Heart left ventricle (tissue), 16 donors: ENCODE results near the gene TPST2. TPM values are rescaled to one million over a fixed set of nuclear protein-coding genes. Genes with fewer than 3 reads are reported as not detected.

ENCODE experiments used
- ATAC-seq, 4 donors: fragments of 200-7000 bp; cut with Tn5 transposase; one replicate each; pipeline ENCODE4 v1.9.1; 2020 to 2022; ENCODE audit warnings: moderate library complexity in 4 of 4, mild to moderate bottlenecking in 3 of 4, moderate number of reproducible peaks in 1 of 4
- DNase-seq, 5 donors: peaks; one replicate each; pipeline ENCODE4 v3.0.0-alpha.2; 2020
- H3K27ac ChIP-seq, 12 donors: fragments of 200-600 bp; sonication (generic) in 4 of 12; one replicate each; pipeline versions ENCODE4 v1.5.0 to v1.8.0; 2016 to 2022; ENCODE audit warnings: mild to moderate bottlenecking in 2 of 12
- H3K27me3 ChIP-seq, 9 donors: fragments of 200-600 bp; sonication (generic) in 2 of 9; one replicate each; pipeline versions ENCODE4 v1.5.1 to v1.8.0; 2016 to 2022; ENCODE audit warnings: mild to moderate bottlenecking in 3 of 9
- H3K36me3 ChIP-seq, 9 donors: fragments of 200-600 bp; sonication (generic) in 2 of 9; one replicate each; pipeline versions ENCODE4 v1.5.0 to v1.8.0; 2018 to 2022; ENCODE audit warnings: mild to moderate bottlenecking in 2 of 9
- H3K4me1 ChIP-seq, 12 donors: fragments of 200-600 bp; sonication (generic) in 4 of 12; one replicate each; pipeline versions ENCODE4 v1.5.0 to v1.8.0; 2016 to 2022; ENCODE audit warnings: mild to moderate bottlenecking in 3 of 12
- H3K4me3 ChIP-seq, 12 donors: fragments of 200-600 bp; sonication (generic) in 4 of 12; one replicate each; pipeline versions ENCODE4 v1.5.0 to v1.8.0; 2017 to 2022; ENCODE audit warnings: mild to moderate bottlenecking in 9 of 12, moderate library complexity in 4 of 12
- H3K9me3 ChIP-seq, 12 donors: fragments of 200-600 bp; sonication (generic) in 4 of 12; one replicate each; pipeline versions ENCODE4 v1.5.0 to v1.8.0; 2016 to 2022; ENCODE audit warnings: mild to moderate bottlenecking in 1 of 12
- POLR2A ChIP-seq, 2 donors: fragments of 450-650 bp; IDR thresholded peaks; one replicate each; pipeline ENCODE4 v1.6.1; 2017; ENCODE audit warnings: antibody characterized with exemption in 2 of 2, mild to moderate bottlenecking in 2 of 2, moderate library complexity in 2 of 2
- WGBS, 4 donors: extraction: QIAGEN DNeasy Blood & Tissue Kit in 2 of 4; methylation state at CpG; one replicate each; pipeline versions ENCODE4 v1.1.5 to v1.1.7; 2013 to 2018; 5-methylcytosine and 5-hydroxymethylcytosine counted together
- intact Hi-C, 10 donors: fragments of 100-400 bp; cut with DNase I; formaldehyde crosslinking; loops; one replicate each; pipeline versions ENCODE4 v1.11.1 to v1.14.2; 2022
- polyA plus RNA-seq, 2 donors: library from polyadenylated mRNA; stranded (reverse); fragments of 200-250 nt; gene quantifications; one replicate each; pipeline ENCODE4 v1.2.3, GENCODE V29; 2013
- total RNA-seq, 9 donors: library from RNA; depleted of rRNA in 2 of 9; stranded (reverse); fragments of >200 nt in 2 of 9; fragmentation: NEBNext Ultra II Directional in 3 of 9; extraction: Animal tissue kit (Norgen Biotek cat#: 25700) in 3 of 9; gene quantifications; one replicate each; pipeline versions ENCODE4 v1.1.0 to v1.2.4, GENCODE V29; 2016 to 2023
- TF ChIP-seq, protein P1 (sequence below), 12 donors: fragments of 200-600 bp; sonication (generic) in 4 of 12; IDR thresholded peaks; one replicate each; pipeline versions ENCODE4 v1.5.0 to v1.8.0; 2018 to 2022; ENCODE audit warnings: antibody characterized with exemption in 12 of 12, mild to moderate bottlenecking in 5 of 12
- donor health status: ischemic (EF 13 %, LVEDD 7.1; RV severe dilation, severe dysfunction).
- donor health status: healthy with polysubstance abuse.
- donor health status: DM: no; HTN: yes; CAD: no.
- donor health status: DM: no; HTN: no; CAD: no.
- donor health status: ischemic (EF 25% LVEDD 6.9; RV normal size, moderate dysfunction).
- donor health status: ischemic (EF 25% LVEDD 5.7; RV mildly dilated, moderate dysfunction).
- donor health status: healthy.
- donor health status: DM: yes; HTN: yes; CAD: no.
- donor health status: ischemic (EF 35%, LVEDD 5.7; RV mildly dilated, moderate dysfunction).
- donor health status: nonischemic (EF 11% LVEDD 7.7; RV severe dilation, severe dysfunction).
- donor health status: DM: yes; HTN: yes; CAD: no.
- donor health status: PGD.
- donor health status: ischemic (EF 29% LVEDD 5.4; RV normal size, mild dysfunction).
- donor health status: nonischemic (EF 23%, LVEDD 6.1; RV moderate dilation, normal function).

Gene TPST2
- total and polyA plus RNA-seq, 11 donors = 12.1 to 103 (median 25.2) TPM

- Histone ChIP-seq H3K9me3 (no peaks in the 10 kb centered on the region), H3K4me1 (peaks cover 0 to 77% (median 34%) of the 10 kb centered on the region in 12 donors), H3K4me3 (no peak overlapping the region), H3K27ac (peak overlapping the region in 7 of 12 donors; percentile 19 to 75 (median 45)), H3K27me3 (no peaks in the 10 kb centered on the region), H3K36me3 (peaks cover 0 to 4% (median 0%) of the 10 kb centered on the region in 9 donors)
- DNase-seq = no peak
- intact Hi-C loops = loop anchor here in 1 of 10 donors (5.0 kb wide), 1 partner anchor 53 kb away; no protein-coding TSS in a partner anchor
- no peak for ATAC-seq
- no peak for TF ChIP-seq POLR2A (IDR thresholded peaks at IDR 0.05)
- TF ChIP-seq, protein P1, sequence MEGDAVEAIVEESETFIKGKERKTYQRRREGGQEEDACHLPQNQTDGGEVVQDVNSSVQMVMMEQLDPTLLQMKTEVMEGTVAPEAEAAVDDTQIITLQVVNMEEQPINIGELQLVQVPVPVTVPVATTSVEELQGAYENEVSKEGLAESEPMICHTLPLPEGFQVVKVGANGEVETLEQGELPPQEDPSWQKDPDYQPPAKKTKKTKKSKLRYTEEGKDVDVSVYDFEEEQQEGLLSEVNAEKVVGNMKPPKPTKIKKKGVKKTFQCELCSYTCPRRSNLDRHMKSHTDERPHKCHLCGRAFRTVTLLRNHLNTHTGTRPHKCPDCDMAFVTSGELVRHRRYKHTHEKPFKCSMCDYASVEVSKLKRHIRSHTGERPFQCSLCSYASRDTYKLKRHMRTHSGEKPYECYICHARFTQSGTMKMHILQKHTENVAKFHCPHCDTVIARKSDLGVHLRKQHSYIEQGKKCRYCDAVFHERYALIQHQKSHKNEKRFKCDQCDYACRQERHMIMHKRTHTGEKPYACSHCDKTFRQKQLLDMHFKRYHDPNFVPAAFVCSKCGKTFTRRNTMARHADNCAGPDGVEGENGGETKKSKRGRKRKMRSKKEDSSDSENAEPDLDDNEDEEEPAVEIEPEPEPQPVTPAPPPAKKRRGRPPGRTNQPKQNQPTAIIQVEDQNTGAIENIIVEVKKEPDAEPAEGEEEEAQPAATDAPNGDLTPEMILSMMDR (IDR thresholded peaks at IDR 0.05) = no peak
- 71 to 84% (median 82%) methylated on average over 6 of the region's 6 CpGs for WGBS, 4 donors
These were observed 35.0 kb downstream of the TPST2 start for GRCh38 chr22:26554956-26555355.

DNA sequence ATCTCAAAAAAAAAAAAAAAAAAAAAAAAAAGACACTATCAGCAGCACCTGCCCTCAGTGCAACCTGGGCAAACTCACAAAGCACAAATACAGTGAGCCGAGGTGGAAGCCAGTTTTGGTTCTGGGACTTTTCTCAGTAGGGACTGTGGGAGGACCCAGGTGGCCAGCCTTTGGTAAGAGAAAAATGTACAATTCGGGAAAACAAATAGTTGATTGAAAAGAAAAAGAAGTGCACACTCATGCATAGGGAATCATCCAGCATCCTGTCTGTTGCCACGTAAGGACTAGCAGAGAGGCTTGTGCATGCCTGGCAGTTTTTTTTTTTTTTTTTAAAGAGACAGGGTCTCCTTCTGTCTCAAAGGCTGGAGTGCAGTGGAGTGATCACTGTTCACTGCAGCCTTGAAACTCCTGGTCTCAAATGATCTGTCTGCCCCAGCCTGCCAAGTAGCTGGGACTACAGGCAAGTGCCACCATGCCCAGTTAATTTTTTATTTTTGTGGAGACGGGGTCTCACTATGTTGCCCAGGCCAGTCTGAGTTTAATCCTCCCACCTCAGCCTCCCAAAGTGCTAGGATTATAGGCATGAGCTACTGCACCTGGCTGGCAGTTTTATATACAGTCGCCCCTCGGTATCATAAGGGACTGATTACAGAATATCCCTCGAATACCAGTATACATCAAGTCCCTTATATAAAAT lies 36.7 kb downstream of the TPST2 start:
- no peaks in the 10 kb centered on the region for H3K27me3 ChIP-seq
- H3K4me3 ChIP-seq = no peak overlapping the region
- 52 to 66% (median 56%) methylated on average over 7 of the region's 7 CpGs for WGBS, 4 donors
- DNase-seq (no peak), ATAC-seq (no peak)
- H3K9me3 ChIP-seq = no peaks in the 10 kb centered on the region
- peaks cover 0 to 4% (median 0%) of the 10 kb centered on the region in 9 donors for H3K36me3 ChIP-seq
- H3K27ac ChIP-seq = peak overlapping the region in 2 of 12 donors; percentile 2 to 33
- intact Hi-C loops = loop anchor here in 1 of 10 donors (5.0 kb wide), 1 partner anchor 51 kb away; no protein-coding TSS in a partner anchor
- peaks cover 0 to 87% (median 34%) of the 10 kb centered on the region in 12 donors for H3K4me1 ChIP-seq
- TF ChIP-seq, protein P1 (IDR thresholded peaks at IDR 0.05) = no peak
- no peak for TF ChIP-seq POLR2A (IDR thresholded peaks at IDR 0.05)

DNA sequence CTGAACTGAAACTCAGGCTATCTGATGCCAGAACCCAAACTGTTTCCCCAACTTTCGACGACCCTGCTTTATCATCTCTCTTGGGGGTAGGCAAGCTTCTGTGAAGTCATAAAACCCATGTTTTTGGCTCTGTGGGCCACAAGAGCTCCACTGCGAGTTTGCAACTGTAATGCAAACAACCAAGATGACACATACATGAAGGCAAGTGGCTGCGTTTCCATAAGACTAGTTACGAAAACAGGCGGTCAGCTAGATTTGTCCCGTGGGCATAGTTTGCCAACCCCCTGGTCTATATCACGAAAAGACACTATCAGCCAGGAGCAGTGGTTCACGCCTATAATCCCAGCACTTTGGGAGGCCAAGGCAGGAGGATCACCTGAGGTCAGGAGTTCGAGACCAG lies 37.5 kb downstream of the TPST2 start:
- peaks cover 0 to 4% (median 0%) of the 10 kb centered on the region in 9 donors for H3K36me3 ChIP-seq
- intact Hi-C loops = loop anchor here in 1 of 10 donors (5.0 kb wide), 1 partner anchor 50 kb away; no protein-coding TSS in a partner anchor
- no peaks in the 10 kb centered on the region for H3K9me3 ChIP-seq
- peaks cover 0 to 89% (median 38%) of the 10 kb centered on the region in 12 donors for H3K4me1 ChIP-seq
- no peak for DNase-seq
- peak overlapping the region in 1 of 12 donors; percentile 2 for H3K27ac ChIP-seq
- TF ChIP-seq POLR2A (IDR thresholded peaks at IDR 0.05) = no peak
- TF ChIP-seq, protein P1 (IDR thresholded peaks at IDR 0.05) = no peak
- no peaks in the 10 kb centered on the region for H3K27me3 ChIP-seq
- no peak overlapping the region for H3K4me3 ChIP-seq
- WGBS, 4 donors = 58 to 85% (median 83%) methylated on average over 10 of the region's 10 CpGs
- no peak for ATAC-seq

DNA sequence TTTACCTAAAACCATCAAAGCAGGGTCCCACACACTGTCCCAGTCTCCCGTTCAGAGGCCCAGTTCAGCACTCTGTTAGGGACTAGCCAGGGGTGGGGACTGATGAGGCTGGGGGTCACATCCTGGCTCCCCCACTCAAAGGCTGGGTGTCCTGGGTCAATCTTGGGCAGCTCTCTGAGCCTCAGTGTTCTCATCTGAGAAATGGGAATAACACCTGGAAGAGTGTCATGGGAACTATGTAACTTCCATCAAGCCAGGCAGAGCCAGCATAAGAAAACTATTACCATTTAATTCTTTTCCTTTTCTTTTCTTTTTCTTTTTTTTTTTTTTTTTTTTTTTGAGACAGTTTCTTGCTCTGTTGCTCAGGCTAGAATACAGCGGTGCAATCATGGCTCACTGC lies 38.4 kb downstream of the TPST2 start:
- TF ChIP-seq, protein P1 (IDR thresholded peaks at IDR 0.05) = no peak
- TF ChIP-seq POLR2A (IDR thresholded peaks at IDR 0.05) = no peak
- intact Hi-C loops = loop anchor here in 1 of 10 donors (5.0 kb wide), 1 partner anchor 49 kb away; no protein-coding TSS in a partner anchor
- 89 to 96% (median 95%) methylated on average over 2 of the region's 2 CpGs for WGBS, 4 donors
- Histone ChIP-seq H3K27me3 (no peaks in the 10 kb centered on the region), H3K9me3 (no peaks in the 10 kb centered on the region), H3K36me3 (peaks cover 0 to 4% (median 0%) of the 10 kb centered on the region in 9 donors), H3K4me1 (peaks cover 0 to 88% (median 43%) of the 10 kb centered on the region in 12 donors), H3K4me3 (no peak overlapping the region), H3K27ac (peak overlapping the region in 8 of 12 donors; percentile 67 to 88 (median 80))
- ATAC-seq (no peak), DNase-seq (no peak)
